ENCODE results near the gene ZBTB5. TPM values are rescaled to one million over a fixed set of nuclear protein-coding genes. Genes with fewer than 3 reads are reported as not detected.
"Not testable (repeated sequence)": the region's sequence is repeated elsewhere in the genome, so short reads cannot be mapped to it uniquely, and the experiment has no call there.

Gene ZBTB5
- polyA plus RNA-seq, 3 donors: 32.3 to 33.6 (median 32.4) TPM

GRCh38 chr9:37408933-37409710 is 56.1 kb downstream of the ZBTB5 start:
- no peak for DNase-seq (ENCODE audit: low read depth in 3 of 3, low spot score in 2 of 3)

- no peak for DNase-seq (ENCODE audit: low read depth in 3 of 3, low spot score in 2 of 3)
Observed at GRCh38 chr9:37407468-37407867, 57.8 kb downstream of the ZBTB5 start.

DNA sequence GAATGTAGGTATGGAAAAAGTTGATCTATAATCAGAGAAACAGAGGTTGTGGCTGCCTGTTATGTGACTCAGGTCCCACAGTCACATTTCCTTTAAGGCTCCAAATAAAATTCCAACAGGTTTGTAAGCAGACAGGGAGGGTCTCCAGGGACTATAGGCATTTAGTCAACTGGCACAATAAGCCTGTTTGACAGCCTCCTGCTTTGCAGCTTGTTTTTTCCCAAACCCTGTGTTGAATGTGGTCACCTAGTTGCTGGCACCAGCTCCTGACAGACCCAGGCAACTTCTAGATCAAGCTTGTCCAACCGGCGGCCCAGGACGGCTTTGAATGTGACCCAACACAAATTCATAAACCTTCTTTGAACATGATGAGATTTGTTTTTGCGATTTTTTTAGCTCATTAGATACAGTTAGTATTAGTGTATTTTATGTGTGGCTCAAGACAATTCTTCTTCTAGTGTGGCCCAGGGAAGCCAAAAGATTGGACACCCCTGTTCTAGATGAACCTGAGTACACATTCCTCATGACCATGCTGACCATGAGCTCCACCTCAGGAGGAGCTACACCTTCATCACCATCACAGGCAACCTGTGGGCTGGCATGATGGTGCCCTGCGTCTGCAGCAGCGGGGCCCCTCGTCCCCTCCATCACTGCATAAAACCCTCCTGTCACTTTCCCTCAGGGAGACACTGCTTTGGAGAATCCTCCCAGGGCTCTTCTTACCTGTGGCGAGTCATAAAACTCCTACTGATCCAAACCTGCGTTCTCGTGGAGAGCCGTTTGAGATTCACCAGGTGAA is 58.4 kb downstream of the ZBTB5 start:
- DNase-seq (ENCODE audit: low read depth in 3 of 3, low spot score in 2 of 3): no peak

GRCh38 chr9:37405764-37406380 is 59.4 kb downstream of the ZBTB5 start:
- no peak for DNase-seq (ENCODE audit: low read depth in 3 of 3, low spot score in 2 of 3)

GRCh38 chr9:37405350-37405749 is 59.9 kb downstream of the ZBTB5 start:
- no peak for DNase-seq (ENCODE audit: low read depth in 3 of 3, low spot score in 2 of 3)

- DNase-seq (ENCODE audit: low read depth in 3 of 3, low spot score in 2 of 3): no peak
Observed at GRCh38 chr9:37404590-37404989, 60.7 kb downstream of the ZBTB5 start.

DNA sequence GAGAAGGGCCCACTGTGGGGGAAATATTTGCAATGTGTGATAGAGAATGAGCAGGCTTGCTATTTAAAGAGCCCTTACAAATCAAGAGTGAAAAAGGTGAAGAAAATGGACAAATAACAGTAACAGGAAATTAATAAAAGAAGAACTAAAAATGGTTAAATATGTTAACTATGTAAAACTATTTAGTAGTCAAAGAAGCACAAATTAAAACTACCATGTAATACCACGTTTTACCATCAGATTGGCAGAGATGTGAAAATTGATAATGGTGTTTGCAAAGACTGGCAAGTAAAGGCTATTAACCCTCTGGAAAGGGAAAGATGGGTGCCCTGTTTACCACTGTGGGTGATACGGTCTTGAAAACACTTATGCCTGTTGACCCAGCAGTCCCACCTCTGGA is 65.9 kb downstream of the ZBTB5 start:
- DNase-seq (ENCODE audit: low read depth in 3 of 3, low spot score in 2 of 3): no peak

- DNase-seq (ENCODE audit: low read depth in 3 of 3, low spot score in 2 of 3): no peak
Observed at GRCh38 chr9:37398464-37399025, 66.7 kb downstream of the ZBTB5 start.

GRCh38 chr9:37397948-37398347 is 67.3 kb downstream of the ZBTB5 start:
- DNase-seq (ENCODE audit: low read depth in 3 of 3, low spot score in 2 of 3): not testable (repeated sequence)

GRCh38 chr9:37395663-37396062 is 69.6 kb downstream of the ZBTB5 start:
- no peak for DNase-seq (ENCODE audit: low read depth in 3 of 3, low spot score in 2 of 3)

DNA sequence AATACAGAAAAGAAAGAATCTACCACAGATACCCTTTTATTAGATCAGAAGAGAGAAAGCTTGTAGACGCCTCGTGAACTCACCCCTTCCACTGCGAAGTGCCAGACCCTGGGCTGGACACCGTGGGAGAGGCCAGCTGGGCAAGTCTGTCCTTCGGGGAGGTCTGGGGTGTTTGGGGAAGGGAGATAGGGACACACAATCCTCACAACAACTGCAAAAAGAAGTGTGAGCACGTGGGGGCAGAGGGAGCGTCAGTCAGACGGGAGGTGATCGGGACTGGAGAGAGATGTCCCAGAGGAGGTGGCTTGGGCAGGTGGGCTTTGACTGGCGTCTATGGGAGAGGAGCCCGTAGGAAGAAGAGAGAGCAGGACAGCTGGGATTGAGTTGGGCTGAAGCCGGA is 70.0 kb downstream of the ZBTB5 start:
- DNase-seq (ENCODE audit: low read depth in 3 of 3, low spot score in 2 of 3): no peak

- DNase-seq (ENCODE audit: low read depth in 3 of 3, low spot score in 2 of 3): no peak
Observed at GRCh38 chr9:37392272-37392671, 73.0 kb downstream of the ZBTB5 start.

DNA sequence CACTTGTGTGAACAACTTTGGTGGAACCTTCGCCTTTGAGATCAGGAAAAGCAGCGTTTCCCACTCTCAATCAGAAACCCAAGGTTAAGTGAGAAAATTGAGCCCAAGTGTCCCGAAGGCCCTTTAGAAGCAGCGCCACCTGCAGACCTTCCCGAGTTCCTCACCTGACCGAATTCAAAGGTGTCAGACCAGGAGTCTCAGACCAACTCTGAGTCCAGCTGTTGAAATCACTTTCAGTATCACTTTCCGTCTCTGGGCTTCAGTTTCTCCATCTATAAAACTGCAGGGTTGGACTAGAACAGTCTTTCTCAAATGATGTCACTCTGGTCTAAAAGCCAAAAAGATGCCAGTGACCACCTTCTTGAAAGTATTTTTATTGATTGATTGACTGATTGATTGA is 74.5 kb downstream of the ZBTB5 start:
- DNase-seq (ENCODE audit: low read depth in 3 of 3, low spot score in 2 of 3): no peak

Other genes with a start within 250 kb of the ZBTB5 start
- gene GRHPR, start 42.8 kb downstream of the ZBTB5 start, polyA plus RNA-seq (ENCODE audit: insufficient read length in 3 of 3): 100 to 1,000 TPM; 124 to 146 (median 132) TPM
- 10 to 100 TPM; 24.2 to 27.4 (median 25.0) TPM for gene POLR1E, start 20.5 kb upstream of the ZBTB5 start, polyA plus RNA-seq (ENCODE audit: insufficient read length in 3 of 3)
- gene FBXO10, start 110.9 kb upstream of the ZBTB5 start, polyA plus RNA-seq (ENCODE audit: insufficient read length in 3 of 3): 10 to 100 TPM; 11.8 to 13.3 (median 12.9) TPM
- gene TOMM5, start 127.1 kb upstream of the ZBTB5 start, polyA plus RNA-seq (ENCODE audit: insufficient read length in 3 of 3): 100 to 1,000 TPM; 123 to 136 (median 134) TPM
- gene FRMPD1, start 185.5 kb upstream of the ZBTB5 start, polyA plus RNA-seq (ENCODE audit: insufficient read length in 3 of 3): under 1 TPM; 0.68 to 0.89 (median 0.81) TPM

All from right renal cortex interstitium (tissue), 3 donors.